Activated CD4-positive, alpha-beta T cell treated with anti-CD3 and anti-CD28 coated beads, Interleukin-2, amount 50 U/mL, for 1 hour (primary cell): ENCODE measurements around the gene BRSK2.

Experiments used
- DNase-seq: peaks from one replicate; pipeline ENCODE4 v3.0.0-alpha.2; 2020

Gene BRSK2

DNA sequence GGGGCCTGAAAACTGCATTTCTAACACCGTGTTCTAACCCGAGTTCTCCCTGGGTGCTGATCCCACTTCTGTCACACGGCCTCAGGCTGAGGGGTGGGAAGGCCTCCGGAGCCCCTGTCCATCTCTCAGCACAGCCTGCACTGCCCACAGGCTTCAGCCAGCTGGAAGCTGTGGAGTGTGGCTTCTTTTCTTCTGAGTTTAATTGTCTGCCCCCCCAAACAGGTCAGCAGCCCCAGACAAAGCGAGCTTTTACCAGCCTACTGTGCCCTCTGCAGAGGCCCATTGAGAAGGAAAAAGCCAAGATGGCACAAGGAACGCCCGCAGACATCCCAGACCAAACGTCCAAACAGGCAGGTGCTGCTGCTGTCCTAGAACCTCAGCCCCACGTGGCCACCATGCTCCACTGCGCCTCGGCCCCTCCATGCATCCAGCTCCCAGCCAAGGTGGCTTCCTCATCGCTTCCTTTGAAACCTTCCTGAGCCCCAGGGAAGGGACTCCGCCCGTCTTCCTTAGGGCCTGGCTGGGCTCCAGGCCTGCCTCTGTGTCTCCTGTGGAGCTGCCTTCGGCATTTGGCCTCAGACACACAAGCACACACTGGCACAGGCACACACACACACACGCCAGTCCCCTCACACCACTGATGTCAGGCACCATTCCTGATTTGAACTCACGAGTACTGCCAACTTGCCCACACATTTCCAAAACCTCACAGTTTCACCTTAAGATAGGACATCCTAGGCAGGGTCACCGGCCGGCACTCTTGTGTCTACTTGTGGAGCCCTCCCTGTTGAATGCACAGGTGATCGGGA lies 95.2 kb downstream of the BRSK2 start:
- DNase-seq, result no peak

- no peak for DNase-seq
These were observed 95.8 kb downstream of the BRSK2 start for GRCh38 chr11:1485504-1485885.

DNA sequence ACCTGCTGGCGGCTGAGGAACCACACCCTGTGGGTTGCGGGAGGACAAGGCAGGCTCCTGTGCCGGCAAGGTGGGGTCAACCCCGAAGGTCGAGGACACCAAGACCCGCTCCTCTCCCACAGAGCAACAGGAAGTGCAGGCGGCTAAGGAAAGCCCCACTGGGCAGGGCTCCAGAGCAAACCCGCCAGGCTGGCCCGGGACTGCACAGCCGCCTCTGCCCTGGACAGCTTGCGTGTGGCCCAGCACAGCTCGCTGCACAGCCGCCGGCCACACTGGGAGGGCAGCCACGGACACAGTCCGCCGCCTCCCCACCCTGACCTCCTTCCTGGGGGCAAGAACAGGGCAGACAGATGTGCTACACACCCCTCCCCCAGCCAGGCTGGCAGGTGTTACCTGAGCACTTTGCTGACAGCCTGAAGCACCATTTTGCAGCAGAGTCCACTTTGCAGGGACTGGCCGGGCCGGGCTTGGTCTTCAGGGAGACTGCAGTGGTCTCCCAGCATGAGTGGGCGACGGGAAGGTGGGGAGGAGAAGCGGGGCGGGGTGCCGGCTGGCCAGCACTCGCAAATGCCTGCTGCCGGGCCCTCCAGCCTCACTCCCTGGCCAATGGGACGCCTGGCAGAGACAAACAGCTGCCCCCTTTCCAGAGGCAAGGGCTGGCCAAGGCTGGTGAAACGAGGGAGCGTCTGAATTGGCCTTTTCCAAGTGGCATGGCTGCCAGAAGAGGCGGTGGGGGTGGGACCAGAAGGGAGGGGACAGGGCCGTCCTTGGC lies 96.5 kb downstream of the BRSK2 start, which contains the start of gene MOB2:
TSS of gene MOB2 (minus strand) at position 726 of the 772 bp plus-strand sequence. CDS start at position 503, 223 bp downstream.
- DNase-seq, result no peak

GRCh38 chr11:1487091-1487850 lies 97.5 kb downstream of the BRSK2 start:
- no peak for DNase-seq

DNA sequence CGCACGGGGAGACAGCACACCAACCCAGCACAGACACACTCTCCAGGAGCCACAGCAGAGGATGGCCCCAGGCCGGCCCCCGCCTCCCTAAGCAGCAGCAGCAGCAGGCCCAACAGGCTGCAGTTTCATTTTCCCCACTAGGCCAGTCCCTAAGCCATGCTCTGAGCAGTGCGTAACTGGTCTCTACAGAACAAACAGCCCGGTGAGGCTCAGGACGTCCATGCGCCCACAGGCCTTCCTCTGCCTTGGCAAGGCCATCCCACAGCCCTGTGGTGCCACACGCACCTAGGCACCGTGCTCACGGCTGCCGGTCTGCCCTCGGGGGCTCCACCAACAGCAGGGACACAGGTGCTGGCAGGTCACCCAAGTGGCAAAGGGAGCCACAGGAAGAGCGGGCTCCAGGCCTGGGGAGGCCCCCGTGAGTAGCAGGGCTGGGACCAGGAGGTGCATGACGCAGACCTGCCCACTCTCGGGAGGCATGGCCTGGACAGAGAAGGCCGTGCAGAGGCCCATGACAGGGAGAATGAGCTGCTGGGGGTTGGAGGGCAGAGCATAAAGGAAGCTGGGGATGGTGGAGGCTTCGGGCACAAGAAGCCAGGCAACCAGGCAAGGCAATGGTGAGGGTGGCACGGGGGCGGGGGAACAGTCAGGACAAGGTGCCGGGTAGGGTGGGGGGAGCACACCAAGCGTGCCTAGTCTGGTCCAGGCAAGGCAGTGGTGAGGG lies 98.3 kb downstream of the BRSK2 start:
- DNase-seq, result no peak

DNA sequence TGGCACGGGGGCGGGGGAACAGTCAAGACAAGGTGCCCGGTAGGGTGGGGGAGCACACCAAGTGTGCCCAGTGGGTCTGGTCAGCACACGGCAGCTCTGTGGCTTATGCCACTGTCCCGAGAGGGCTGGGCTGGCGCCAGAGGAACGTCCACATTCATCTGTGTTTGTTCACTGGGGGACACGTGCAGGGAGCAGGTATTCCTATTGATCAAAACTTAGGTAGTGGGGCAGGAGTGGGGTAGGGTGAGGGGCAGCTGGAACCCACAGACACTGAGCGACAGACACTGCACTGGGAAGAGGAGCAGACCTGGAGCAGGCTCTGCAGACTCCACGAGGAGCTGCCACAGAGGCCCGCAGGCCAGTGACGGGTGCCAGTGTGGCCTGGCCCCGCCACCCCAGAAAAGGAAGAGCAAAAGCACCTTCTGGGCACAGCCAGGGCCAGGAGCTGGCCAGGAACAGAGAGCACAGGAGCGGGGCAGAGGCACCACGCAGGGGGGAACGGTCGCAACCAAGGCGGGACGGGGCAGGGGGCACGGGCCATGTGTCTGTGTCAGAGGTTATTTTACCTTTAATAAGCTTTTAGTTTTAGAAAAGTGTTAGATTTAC lies 98.9 kb downstream of the BRSK2 start:
- DNase-seq, result no peak

DNA sequence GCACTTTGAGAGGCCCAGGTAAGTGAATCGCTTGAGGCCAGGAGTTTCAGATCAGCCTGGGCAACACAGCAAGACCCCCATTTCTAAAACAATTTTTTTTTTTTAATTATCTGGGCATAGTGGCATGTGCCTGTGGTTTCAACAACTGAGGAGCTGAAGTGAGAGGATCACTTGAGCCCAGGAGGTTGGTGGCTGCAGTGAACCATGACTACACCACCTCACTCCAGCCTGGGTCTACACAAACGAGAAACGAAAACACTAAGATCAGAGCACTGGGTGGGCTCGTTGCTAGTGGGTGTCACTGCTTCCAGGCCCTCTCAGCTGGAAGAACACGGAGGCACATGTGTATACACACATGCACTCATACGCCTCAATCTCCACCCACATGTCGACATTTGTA lies 100.9 kb downstream of the BRSK2 start:
- DNase-seq, result no peak

DNA sequence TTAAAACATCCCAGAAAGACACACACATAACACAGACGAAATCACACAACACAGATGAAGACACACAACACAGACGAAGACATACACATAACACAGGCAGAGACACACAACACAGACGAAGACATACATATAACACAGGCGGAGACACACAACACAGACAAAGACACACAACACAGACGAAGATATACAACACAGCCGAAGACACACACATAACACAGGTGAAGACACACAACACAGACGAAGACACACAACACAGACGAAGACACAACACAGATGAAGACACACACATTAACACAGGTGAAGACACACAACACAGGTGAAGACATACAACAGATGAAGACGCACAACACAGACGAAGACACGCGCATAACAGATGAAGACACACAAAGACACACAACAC lies 101.6 kb downstream of the BRSK2 start:
- no peak for DNase-seq

DNA sequence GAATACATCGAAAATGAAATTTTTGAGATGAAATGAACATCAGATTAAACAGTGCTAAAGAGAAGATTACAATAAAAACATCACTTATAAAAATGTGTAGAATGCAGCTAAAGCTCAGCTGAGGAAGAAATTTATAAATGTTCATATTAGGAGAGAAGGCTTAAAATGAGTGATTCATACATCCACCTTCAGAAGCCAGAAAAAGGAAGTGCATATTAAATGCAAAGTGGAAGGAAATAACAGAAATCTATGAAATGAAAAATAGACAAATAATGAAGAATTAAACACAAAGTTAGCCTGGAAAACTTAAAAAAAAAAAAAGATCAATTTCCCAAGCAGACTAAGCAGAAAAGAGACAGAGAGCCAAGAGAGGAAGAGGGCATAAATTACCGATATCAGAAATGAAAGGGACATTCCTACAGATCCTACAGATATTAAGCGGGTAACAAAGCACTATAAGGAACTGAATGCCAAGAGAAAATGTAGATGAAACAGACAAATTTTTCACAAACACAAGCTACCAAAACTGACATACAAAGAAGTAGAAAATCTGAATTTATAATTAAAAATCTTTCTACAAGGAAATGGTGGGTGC lies 104.0 kb downstream of the BRSK2 start:
- DNase-seq, result no peak

DNA sequence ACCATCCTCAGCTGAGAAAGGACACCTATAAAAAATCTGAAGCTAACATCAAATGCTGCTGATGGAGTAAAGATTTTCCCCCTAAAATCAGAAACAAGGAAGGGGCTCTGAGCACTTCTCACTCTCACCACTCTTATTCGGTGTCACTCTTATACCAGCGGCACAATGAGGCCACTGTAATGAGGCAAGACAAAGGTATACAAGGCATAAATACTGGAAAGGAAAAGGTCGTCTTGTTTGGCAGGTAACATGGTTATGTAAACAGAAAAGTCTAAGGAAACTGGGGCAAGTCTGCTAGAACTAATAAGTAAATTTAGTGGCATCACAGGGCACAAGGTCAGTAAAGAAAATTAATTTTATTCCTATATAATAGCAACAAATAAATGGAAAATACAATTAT lies 104.9 kb downstream of the BRSK2 start:
- DNase-seq, result no peak

GRCh38 chr11:1496091-1496760 lies 106.5 kb downstream of the BRSK2 start:
- DNase-seq, result no peak

DNA sequence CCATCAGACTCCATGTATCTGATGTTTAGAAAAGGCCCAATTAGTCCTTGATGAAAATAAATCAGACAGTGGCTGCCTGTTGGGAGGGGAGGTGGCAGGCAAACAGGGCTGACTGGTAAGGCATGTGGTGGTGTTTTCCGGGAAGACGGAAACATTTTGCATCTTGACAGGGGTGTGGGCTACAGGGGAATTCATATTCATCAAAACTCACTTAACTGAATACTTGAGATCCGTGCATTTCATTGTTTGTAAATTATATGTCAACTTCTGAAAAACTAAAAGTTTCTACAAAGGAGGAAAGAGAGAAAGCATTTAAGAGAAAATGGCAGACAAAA lies 107.0 kb downstream of the BRSK2 start:
- no peak for DNase-seq

DNA sequence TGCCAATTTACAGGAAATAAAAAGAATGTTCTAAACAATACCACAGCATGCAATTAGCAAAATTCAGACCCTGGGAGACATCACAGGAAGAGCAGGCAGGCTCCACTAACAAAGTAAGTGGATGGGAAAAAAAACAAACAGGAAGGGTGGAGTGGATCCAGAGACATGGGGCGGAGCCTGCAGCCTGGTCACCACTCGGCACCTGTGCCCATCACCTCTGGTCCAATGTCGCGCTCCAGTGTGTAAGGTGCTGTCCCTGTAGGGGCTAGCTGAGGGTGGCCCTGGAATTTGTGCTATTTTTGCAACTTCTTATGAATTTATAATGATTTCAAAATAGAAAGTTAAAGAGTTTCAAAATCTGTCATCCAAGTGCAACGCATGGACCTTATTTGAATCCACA lies 107.9 kb downstream of the BRSK2 start:
- DNase-seq, result no peak

DNA sequence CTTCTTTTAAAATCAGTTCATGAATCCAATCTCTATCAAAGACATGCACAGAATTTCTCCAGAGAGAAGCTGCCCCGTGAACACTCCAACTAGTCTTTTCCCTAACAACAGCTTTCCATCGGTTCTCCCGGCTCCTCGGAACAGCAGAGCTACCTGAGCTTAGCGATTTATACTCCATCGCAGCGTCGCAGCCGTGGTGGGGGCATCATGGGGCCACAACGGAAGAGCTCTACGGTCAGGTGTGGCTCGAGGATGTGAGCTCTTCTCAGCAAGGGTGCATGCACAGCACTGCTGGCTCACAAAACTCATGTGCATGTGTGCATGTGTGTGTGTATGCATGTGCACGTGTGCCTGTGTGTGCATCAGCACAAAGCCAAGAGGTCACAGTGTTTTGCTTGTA lies 108.5 kb downstream of the BRSK2 start:
- no peak for DNase-seq

GRCh38 chr11:1499261-1499890 lies 109.6 kb downstream of the BRSK2 start:
- no peak for DNase-seq

GRCh38 chr11:1499899-1500298 lies 110.2 kb downstream of the BRSK2 start:
- DNase-seq, result no peak

GRCh38 chr11:1500466-1501420 lies 111.0 kb downstream of the BRSK2 start:
- DNase-seq, result no peak

- DNase-seq, result no peak
These were observed 111.9 kb downstream of the BRSK2 start for GRCh38 chr11:1501421-1502167.
